Colon (tissue), 2 donors: Measurements from ENCODE around the gene KIT.
"Not testable (repeated sequence)": the region's sequence is repeated elsewhere in the genome, so short reads cannot be mapped to it uniquely, and the experiment has no call there.

ENCODE experiments used
- FAIRE-seq: peaks from 2 replicates; lab custom pipeline; 2012; peaks lifted over from hg19 to GRCh38; lab: Jason Lieb, UNC
- donor health status: control.
- donor health status: control.

Gene KIT

DNA sequence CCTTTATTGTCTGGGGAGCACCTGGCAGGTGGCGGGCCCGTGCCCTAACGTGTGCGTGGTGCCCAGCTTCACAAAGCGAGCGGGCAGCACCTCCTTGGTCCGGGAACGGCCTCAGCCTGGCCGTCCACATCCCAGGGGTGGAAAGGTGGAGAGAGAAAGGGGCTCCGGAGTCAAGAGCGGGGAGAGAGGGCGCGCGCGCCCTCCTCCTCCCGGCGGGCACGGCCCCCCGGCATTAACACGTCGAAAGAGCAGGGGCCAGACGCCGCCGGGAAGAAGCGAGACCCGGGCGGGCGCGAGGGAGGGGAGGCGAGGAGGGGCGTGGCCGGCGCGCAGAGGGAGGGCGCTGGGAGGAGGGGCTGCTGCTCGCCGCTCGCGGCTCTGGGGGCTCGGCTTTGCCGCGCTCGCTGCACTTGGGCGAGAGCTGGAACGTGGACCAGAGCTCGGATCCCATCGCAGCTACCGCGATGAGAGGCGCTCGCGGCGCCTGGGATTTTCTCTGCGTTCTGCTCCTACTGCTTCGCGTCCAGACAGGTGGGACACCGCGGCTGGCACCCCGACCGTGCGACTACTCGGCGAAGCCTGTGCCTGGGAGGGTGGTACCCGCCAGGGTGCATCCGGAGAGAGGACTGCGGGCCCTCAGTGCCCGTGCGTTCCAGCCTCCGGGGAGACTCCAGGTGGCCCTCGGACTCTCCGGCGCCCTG is at the start of gene KIT:
Gene KIT (plus strand): TSS at position 407 of the 701 bp plus-strand sequence. CDS start 58 bp downstream, at position 465.
- FAIRE-seq = no peak

- FAIRE-seq = no peak
Observed at GRCh38 chr4:54609310-54609709, 48.4 kb upstream of the KIT start.

GRCh38 chr4:54614149-54614548 is 43.6 kb upstream of the KIT start:
- no peak for FAIRE-seq

- no peak for FAIRE-seq
Observed at GRCh38 chr4:54620773-54621172, 37.0 kb upstream of the KIT start.

- FAIRE-seq = no peak
Observed at GRCh38 chr4:54625391-54625790, 32.4 kb upstream of the KIT start.

GRCh38 chr4:54626113-54626512 is 31.6 kb upstream of the KIT start:
- no peak for FAIRE-seq

DNA sequence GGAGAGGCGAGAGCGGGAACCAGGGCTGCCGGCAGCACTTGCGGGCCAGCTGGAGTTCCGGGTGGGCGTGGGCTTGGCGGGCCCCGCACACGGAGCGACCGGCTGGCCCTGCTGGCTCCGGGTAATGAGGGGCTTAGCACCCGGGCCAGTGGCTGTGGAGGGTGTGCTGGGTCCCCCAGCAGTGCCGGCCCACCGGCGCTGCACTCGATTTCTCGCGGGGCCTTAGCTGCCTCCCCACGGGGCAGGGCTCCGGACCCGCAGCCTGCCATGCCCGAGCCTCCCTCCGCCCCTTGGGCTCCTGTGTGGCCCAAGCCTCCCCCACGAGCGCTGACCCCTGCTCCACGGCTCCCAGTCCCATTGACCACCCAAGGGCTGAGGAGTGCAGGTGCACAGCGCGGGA is 25.2 kb upstream of the KIT start:
- no peak for FAIRE-seq

- FAIRE-seq = not testable (repeated sequence)
Observed at GRCh38 chr4:54633102-54633740, 24.5 kb upstream of the KIT start.

DNA sequence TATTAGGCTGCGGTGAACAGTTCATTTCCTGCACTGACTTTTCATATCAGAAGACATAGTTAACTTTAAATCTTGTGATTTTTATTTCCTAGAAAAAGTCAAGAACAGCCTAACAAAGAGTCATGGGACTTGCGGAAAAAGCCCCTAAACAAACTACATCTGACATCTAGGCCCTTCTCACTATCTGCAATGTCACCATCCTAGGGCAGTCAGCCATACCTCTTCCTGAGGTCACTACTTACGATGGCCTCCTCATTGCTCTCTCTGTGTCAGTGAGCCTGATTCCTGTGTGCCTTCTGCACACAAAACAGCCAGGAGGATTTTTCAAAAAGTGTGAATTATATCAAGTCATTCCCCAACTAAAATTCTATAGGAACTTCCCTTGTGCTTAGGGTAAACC is 22.4 kb upstream of the KIT start:
- no peak for FAIRE-seq

DNA sequence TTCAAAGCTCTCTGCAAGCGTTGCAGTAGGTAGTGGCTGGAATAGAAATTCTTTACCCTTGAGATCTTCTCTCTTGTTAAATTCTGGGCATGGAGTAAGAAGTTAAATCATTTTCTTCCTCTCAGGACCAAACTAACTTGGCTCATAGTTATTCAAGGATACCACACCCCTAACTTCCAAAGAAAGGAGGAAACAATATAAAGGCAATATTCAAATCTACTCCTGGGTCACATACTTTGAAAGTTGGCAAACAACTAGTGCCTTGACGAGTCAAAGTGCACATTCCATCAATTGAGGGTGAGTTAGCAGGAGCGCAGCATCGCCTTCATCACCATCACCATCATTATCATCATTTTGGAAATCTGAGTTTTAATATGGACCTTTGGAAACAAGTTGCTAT is 20.4 kb upstream of the KIT start:
- no peak for FAIRE-seq

DNA sequence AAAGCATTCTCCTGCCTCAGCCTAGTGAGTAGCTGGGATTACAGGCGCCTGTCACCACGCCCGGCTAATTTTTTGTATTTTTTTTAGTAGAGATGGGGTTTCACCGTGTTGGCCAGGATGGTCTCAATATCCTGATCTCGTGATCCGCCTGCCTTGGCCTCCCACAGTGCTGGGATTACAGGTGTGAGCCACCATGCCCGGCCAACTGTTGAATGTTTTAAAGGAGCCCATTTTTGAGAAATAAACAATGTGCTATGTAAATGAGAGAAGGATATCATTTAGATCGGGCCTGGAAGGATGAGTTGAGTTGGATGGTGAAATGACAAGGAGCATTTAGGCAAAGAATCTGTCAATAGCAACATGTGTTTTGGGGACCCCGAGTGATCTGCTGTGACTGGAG is 16.7 kb upstream of the KIT start:
- FAIRE-seq = not testable (repeated sequence)

- no peak for FAIRE-seq
Observed at GRCh38 chr4:54643172-54643571, 14.6 kb upstream of the KIT start.

DNA sequence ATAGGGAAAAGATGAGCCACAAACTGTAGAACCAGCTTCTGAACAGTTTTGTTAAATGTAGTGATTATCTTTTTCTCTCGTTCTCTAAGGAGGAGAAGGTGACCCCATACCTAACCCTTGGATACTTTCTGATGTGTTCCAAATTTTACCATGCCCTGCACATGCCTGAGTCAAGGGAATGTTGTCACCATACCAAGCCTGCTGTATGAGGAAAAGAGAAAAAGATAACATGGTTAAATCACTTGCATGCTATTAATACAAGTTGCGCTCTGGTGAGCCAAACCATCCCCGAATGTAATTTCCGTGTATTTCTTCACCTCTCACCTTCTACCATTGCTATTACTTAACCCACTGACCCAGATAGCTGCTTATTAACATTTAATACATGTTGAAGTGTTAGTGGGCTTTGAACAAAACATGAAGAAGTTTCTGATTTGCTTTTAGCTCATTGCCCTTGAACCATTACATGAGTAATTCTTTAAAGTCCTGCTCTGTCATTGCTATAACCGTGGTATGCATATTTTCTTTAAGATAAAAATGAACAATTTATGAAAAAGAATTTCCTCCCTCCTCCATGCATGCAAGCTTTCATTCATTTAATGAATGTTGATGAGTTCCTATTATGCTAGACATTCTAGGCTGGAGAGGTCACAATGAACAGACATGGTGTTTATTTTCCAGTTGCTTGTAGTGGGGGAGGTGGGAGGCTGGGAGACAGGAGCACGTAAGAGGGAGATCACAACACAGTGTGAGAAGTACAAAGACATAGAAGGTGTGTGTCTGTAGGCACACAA is 13.6 kb upstream of the KIT start:
- no peak for FAIRE-seq

GRCh38 chr4:54645830-54646229 is 11.9 kb upstream of the KIT start:
- FAIRE-seq = no peak

- no peak for FAIRE-seq
Observed at GRCh38 chr4:54647070-54647469, 10.7 kb upstream of the KIT start.

- no peak for FAIRE-seq
Observed at GRCh38 chr4:54651050-54651449, 6.7 kb upstream of the KIT start.

DNA sequence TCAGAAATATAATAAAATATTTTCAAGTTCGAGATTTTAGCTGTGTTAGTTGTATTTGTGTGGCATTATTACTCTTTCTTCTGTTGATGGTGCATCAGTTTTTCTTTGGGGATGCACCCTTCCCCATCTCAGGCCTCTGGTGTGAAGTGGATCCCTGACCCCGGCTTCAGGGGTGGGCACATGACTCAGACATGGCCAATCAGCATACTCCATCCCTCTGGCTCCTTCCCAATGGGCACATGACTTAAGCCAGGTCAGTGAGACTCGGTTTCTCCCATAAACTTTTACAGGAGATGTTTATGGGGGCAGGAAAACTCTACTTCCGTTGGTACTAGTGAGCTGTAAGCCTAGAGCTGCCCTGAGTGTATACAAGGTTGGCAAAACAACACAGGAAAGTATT is 3.0 kb upstream of the KIT start:
- no peak for FAIRE-seq

GRCh38 chr4:54657185-54657550 is 589 bp upstream of the KIT start:
- no peak for FAIRE-seq

GRCh38 chr4:54658252-54659093 is 716 bp downstream of the KIT start:
- no peak for FAIRE-seq

GRCh38 chr4:54659313-54659712 is 1.6 kb downstream of the KIT start:
- FAIRE-seq = no peak

GRCh38 chr4:54659749-54660535 is 2.2 kb downstream of the KIT start:
- no peak for FAIRE-seq

- no peak for FAIRE-seq
Observed at GRCh38 chr4:54660591-54660990, 2.8 kb downstream of the KIT start.
